Measurements from ENCODE around the gene CAPN14.

DNA sequence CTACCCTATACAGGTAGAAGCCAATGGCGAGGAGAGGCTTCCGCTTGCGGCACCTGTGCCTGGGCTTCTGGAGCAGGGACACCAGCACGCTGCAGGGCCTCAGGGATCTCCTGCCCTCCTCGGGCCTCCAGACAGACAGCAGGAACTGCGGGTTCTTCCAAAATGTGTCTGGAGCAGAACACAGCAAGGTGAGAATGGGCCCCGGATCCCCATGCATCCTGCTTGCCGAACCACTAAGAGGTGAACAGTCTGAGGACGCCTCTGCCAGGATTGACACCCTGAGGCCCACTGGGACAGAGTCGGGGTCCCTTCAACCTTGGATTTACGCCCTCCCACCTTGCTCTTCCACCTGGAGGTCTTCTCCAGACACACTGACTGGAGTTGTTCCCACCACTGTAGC lies 25.4 kb downstream of the CAPN14 start:
- TF ChIP-seq POLR2AphosphoS5 (IDR thresholded peaks at IDR 0.05; ENCODE audit: borderline replicate concordance, low read depth, low read length) (no peak), EZH2 (IDR thresholded peaks at IDR 0.05) (no peak)

All from SK-N-MC (cell line).